ENCODE results near the gene GNG10. TPM values are rescaled to one million over a fixed set of nuclear protein-coding genes. Genes with fewer than 3 reads are reported as not detected.

The GNG10 gene
- total and polyA plus RNA-seq, 8 donors = 12.3 to 93.7 (median 55.1) TPM

DNA sequence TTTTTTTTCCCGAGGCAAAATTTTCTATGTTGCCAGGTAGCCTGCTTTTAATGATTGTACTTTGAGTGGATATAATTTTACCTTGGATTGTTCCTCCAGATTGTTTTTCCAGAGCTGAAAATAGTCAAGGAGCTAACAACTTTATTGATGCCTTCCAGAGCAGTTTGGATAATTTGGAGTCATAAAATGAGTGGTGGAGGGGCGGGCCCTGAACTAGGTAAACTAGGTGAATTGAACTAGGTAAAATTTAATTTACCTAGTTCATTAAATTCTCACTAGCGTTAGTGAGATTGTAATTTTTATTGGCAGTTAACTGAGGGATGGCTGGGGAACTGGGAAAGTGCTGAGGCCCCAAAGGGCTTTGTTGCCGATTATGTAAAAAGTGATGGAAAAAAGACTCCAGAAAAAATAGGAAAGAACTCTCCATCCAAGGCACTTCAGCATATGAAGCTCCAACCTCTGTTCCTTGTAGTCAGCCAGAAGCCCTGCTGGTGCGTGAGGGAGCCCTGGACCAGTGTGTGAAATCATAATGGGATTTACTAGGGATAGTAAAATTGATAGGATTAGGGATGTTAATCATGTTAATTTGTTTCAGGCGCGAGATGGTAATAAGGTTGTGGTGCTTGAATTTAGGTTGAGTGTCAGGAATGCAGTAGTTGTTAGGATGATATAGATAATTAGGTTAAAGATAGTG is 28.6 kb upstream of the GNG10 start:
- Histone ChIP-seq H3K27me3 (no peaks in the 10 kb centered on the region), H3K9me3 (no peaks in the 10 kb centered on the region), H3K36me3 (no peaks in the 10 kb centered on the region), H3K4me1 (peaks cover 14 to 61% (median 42%) of the 10 kb centered on the region in 4 donors), H3K27ac (no peak overlapping the region), H3K4me3 (peak overlapping the region in 3 of 4 donors; percentile 70 to 89 (median 87))
- no peak for TF ChIP-seq POLR2A (IDR thresholded peaks at IDR 0.05)
- TF ChIP-seq POLR2AphosphoS5 (IDR thresholded peaks at IDR 0.05) = no peak
- 53 to 79% (median 70%) methylated on average over 7 of the region's 7 CpGs for WGBS, 5 donors
- no peak for DNase-seq
- intact Hi-C loops (cut with DNase I; ENCODE audit: low total_unique reads) = no loop called here

DNA sequence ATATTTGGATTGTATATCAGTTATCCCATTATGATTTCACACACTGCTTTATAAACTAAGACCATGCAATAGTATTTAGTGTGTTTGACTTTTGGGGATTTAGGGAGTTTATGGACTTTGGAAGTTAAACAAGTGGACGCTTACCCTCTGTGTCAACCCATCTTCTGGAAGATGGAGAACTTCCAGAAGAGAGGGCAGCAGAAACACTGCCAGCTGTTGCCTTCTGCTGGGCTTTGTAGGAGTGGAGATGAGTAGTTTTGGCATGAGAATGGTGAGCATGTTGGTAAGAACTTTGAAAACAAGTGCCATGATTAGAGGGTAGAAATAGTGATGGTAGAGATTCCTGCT is 28.0 kb upstream of the GNG10 start:
- intact Hi-C loops (cut with DNase I; ENCODE audit: low total_unique reads) = no loop called here
- no peak overlapping the region for H3K4me3 ChIP-seq
- WGBS, 5 donors = 40 to 78% (median 54%) methylated on average over 1 of the region's 1 CpG

DNA sequence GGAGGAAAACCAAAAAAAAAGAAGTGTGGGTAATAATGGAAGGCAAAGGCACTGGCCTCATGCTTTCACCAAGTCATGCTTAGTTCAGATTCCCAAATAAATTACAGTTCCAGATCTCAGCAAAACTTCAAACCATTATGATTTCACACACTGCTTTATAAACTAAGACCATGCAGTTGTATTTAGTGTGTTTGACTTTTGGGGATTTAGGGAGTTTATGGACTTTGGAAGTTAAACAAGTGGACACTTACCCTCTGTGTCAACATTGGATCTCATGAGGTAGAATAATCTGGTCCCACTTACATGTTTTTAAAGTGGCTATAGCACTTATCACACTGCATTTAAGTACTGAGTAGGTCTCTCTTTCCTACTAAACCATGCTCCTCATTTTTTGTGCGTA is 26.5 kb upstream of the GNG10 start:
- H3K27me3 ChIP-seq = no peaks in the 10 kb centered on the region
- TF ChIP-seq POLR2AphosphoS5 (IDR thresholded peaks at IDR 0.05) = no peak
- TF ChIP-seq POLR2A (IDR thresholded peaks at IDR 0.05) = no peak
- TF ChIP-seq, protein P1, sequence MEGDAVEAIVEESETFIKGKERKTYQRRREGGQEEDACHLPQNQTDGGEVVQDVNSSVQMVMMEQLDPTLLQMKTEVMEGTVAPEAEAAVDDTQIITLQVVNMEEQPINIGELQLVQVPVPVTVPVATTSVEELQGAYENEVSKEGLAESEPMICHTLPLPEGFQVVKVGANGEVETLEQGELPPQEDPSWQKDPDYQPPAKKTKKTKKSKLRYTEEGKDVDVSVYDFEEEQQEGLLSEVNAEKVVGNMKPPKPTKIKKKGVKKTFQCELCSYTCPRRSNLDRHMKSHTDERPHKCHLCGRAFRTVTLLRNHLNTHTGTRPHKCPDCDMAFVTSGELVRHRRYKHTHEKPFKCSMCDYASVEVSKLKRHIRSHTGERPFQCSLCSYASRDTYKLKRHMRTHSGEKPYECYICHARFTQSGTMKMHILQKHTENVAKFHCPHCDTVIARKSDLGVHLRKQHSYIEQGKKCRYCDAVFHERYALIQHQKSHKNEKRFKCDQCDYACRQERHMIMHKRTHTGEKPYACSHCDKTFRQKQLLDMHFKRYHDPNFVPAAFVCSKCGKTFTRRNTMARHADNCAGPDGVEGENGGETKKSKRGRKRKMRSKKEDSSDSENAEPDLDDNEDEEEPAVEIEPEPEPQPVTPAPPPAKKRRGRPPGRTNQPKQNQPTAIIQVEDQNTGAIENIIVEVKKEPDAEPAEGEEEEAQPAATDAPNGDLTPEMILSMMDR (IDR thresholded peaks at IDR 0.05) = no peak
- no peak for TF ChIP-seq EP300 (IDR thresholded peaks at IDR 0.05)
- no peak overlapping the region for H3K27ac ChIP-seq
- H3K36me3 ChIP-seq = no peaks in the 10 kb centered on the region
- intact Hi-C loops (cut with DNase I; ENCODE audit: low total_unique reads) = no loop called here
- WGBS, 5 donors = 48 to 78% (median 65%) methylated on average over 1 of the region's 1 CpG
- H3K4me3 ChIP-seq = no peak overlapping the region
- peaks cover 14 to 61% (median 45%) of the 10 kb centered on the region in 4 donors for H3K4me1 ChIP-seq
- no peaks in the 10 kb centered on the region for H3K9me3 ChIP-seq
- no peak for DNase-seq

More for the DNA sequence above, 28.0 kb upstream of the GNG10 start:
- H3K4me1 ChIP-seq = peaks cover 14 to 61% (median 44%) of the 10 kb centered on the region in 4 donors
- H3K27ac ChIP-seq = no peak overlapping the region
- DNase-seq = no peak
- H3K36me3 ChIP-seq = no peaks in the 10 kb centered on the region
- no peaks in the 10 kb centered on the region for H3K9me3 ChIP-seq
- TF ChIP-seq EP300 (IDR thresholded peaks at IDR 0.05) (no peak), POLR2AphosphoS5 (IDR thresholded peaks at IDR 0.05) (no peak), POLR2A (IDR thresholded peaks at IDR 0.05) (no peak)
- TF ChIP-seq, protein P1 (IDR thresholded peaks at IDR 0.05) = no peak
- H3K27me3 ChIP-seq = no peaks in the 10 kb centered on the region

DNA sequence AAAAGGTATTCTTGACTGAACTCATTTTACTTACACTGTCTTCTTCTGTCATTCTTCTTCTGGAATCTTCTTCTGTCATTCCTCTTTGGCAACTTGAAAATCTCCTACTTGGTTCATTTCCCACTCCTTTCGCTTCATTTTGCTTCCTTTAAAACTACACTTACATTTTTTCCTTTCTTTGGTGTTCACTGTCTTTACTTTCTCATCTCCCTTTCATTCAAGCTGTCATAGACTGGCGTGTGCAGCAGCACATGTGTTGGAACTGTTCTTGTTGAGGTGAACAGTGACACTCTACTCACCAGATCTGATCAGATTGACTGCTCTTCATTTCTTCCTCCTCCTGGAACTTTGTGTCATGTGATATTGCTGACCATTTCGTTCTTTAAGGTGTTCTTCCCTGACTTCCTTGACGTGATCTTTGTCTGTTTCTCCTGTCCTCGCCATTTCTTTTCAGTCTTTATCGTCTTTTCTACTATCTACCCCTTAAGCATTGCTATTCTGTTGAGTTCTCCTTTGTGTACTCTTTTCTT is 23.9 kb upstream of the GNG10 start:
- TF ChIP-seq POLR2AphosphoS5 (IDR thresholded peaks at IDR 0.05) (no peak), EP300 (IDR thresholded peaks at IDR 0.05) (no peak), POLR2A (IDR thresholded peaks at IDR 0.05) (no peak)
- TF ChIP-seq, protein P1 (IDR thresholded peaks at IDR 0.05) = no peak
- no peak overlapping the region for H3K4me3 ChIP-seq
- H3K4me1 ChIP-seq = peaks cover 5 to 46% (median 29%) of the 10 kb centered on the region in 4 donors
- H3K27me3 ChIP-seq = no peaks in the 10 kb centered on the region
- 63 to 74% (median 72%) methylated on average over 6 of the region's 6 CpGs for WGBS, 5 donors
- intact Hi-C loops (cut with DNase I; ENCODE audit: low total_unique reads) = no loop called here
- H3K27ac ChIP-seq = no peak overlapping the region
- no peaks in the 10 kb centered on the region for H3K9me3 ChIP-seq
- H3K36me3 ChIP-seq = no peaks in the 10 kb centered on the region
- DNase-seq = no peak
